Neural crest cell (in vitro differentiated cells): ENCODE data around the gene ZNF576. TPM values are rescaled to one million over a fixed set of nuclear protein-coding genes. Genes with fewer than 3 reads are reported as not detected.

Experiments used
- DNase-seq: peaks from one replicate; pipeline ENCODE4 v3.0.0; 2021; ENCODE audit warnings: low read depth, mixed read lengths, low spot score
- H3K27ac Mint-ChIP-seq: one replicate; pipeline ENCODE4 v1.8.0; 2021; ENCODE audit warnings: mild to moderate bottlenecking, mixed read lengths; ENCODE audit not compliant: unreplicated experiment
- H3K27me3 Mint-ChIP-seq: 2 replicates; pipeline ENCODE4 v1.8.0; 2021; ENCODE audit warnings: low read depth, mild to moderate bottlenecking, mixed read lengths
- H3K36me3 Mint-ChIP-seq: 2 replicates; pipeline ENCODE4 v1.8.0; 2021; ENCODE audit warnings: low read depth, mild to moderate bottlenecking, mixed read lengths
- H3K4me1 Mint-ChIP-seq: 2 replicates; pipeline ENCODE4 v1.8.0; 2021; ENCODE audit warnings: mixed read lengths
- H3K4me3 Mint-ChIP-seq: one replicate; pipeline ENCODE4 v1.8.0; 2021; ENCODE audit warnings: mild to moderate bottlenecking, mixed read lengths
- H3K9me3 Mint-ChIP-seq: 2 replicates; pipeline ENCODE4 v1.8.0; 2021; ENCODE audit warnings: mixed read lengths
- total RNA-seq: library from RNA; stranded (reverse); gene quantifications from 2 replicates; pipeline ENCODE4 v1.2.1, GENCODE V29; 2021
- TF ChIP-seq, protein P1 (sequence below): fragments of 200-600 bp; sonication (generic); conservative IDR thresholded peaks from 2 replicates; pipeline ENCODE4 v1.5.0; 2021; ENCODE audit warnings: antibody characterized with exemption, mild to moderate bottlenecking

The ZNF576 gene
- total RNA-seq, 1 donor from 2014 or later: 18.3 TPM

DNA sequence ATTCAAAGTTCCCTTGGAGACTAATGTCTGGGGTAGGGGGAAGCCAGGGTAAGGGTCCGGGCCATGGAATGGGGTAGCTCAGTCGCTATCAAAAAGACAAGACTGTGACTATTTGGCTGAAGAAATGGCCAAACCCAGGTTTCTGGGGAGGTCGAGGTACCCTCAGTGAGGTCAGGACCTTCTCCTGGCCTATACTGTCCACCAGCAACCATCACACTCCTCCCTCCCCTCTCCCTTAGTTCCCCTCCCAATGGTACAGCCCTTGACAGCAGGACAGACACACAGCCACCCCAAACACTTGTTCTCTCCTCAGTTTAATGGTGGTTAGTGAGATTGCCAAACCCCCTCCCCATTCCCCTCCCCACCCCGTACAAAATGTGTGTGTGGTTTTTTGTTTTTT is 25.7 kb downstream of the ZNF576 start:
- no peak for DNase-seq
- TF ChIP-seq, protein P1, sequence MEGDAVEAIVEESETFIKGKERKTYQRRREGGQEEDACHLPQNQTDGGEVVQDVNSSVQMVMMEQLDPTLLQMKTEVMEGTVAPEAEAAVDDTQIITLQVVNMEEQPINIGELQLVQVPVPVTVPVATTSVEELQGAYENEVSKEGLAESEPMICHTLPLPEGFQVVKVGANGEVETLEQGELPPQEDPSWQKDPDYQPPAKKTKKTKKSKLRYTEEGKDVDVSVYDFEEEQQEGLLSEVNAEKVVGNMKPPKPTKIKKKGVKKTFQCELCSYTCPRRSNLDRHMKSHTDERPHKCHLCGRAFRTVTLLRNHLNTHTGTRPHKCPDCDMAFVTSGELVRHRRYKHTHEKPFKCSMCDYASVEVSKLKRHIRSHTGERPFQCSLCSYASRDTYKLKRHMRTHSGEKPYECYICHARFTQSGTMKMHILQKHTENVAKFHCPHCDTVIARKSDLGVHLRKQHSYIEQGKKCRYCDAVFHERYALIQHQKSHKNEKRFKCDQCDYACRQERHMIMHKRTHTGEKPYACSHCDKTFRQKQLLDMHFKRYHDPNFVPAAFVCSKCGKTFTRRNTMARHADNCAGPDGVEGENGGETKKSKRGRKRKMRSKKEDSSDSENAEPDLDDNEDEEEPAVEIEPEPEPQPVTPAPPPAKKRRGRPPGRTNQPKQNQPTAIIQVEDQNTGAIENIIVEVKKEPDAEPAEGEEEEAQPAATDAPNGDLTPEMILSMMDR: no peak
- peaks cover 13% of the 10 kb centered on the region for H3K27me3 Mint-ChIP-seq
- H3K4me1 Mint-ChIP-seq: peaks cover 42% of the 10 kb centered on the region
- H3K36me3 Mint-ChIP-seq: peaks cover 31% of the 10 kb centered on the region
- peaks cover 3% of the 10 kb centered on the region for H3K9me3 Mint-ChIP-seq
- no peak overlapping the region for H3K27ac Mint-ChIP-seq
- H3K4me3 Mint-ChIP-seq: no peak overlapping the region

DNA sequence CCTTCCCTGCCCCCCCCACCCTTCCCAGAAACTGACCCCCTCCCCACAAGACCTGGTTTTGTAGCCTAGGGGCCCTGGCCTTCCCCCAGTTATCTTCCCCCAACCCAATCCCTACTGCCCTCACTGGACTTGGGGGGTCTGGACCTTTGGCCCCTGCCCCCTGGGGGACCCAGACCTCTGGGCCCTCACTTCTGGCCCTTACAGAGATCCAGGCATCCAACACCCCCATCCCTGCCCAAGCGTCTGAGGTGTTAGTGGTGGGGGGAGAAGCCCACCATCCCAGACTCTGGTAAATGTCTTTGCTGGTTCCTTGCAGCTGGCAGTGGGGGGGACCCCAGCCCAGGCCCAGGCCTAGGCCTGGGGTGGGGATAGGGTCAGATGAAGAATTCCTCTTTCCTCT is 26.6 kb downstream of the ZNF576 start:
- no peak overlapping the region for H3K4me3 Mint-ChIP-seq
- peaks cover 50% of the 10 kb centered on the region for H3K4me1 Mint-ChIP-seq
- DNase-seq: no peak
- H3K36me3 Mint-ChIP-seq: peaks cover 31% of the 10 kb centered on the region
- no peak overlapping the region for H3K27ac Mint-ChIP-seq
- TF ChIP-seq, protein P1: no peak
- peaks cover 3% of the 10 kb centered on the region for H3K9me3 Mint-ChIP-seq
- peaks cover 13% of the 10 kb centered on the region for H3K27me3 Mint-ChIP-seq

GRCh38 chr19:43623889-43624670 is 27.7 kb downstream of the ZNF576 start:
- Mint-ChIP-seq H3K27me3 (peaks cover 9% of the 10 kb centered on the region), H3K27ac (peak overlapping the region; percentile 62), H3K9me3 (peaks cover 3% of the 10 kb centered on the region), H3K4me1 (peaks cover 51% of the 10 kb centered on the region), H3K4me3 (peak overlapping the region; percentile 73), H3K36me3 (peaks cover 31% of the 10 kb centered on the region)
- no peak for DNase-seq
- TF ChIP-seq, protein P1: no peak

GRCh38 chr19:43624933-43625332 is 28.5 kb downstream of the ZNF576 start:
- Mint-ChIP-seq H3K27ac (no peak overlapping the region), H3K36me3 (peaks cover 27% of the 10 kb centered on the region), H3K4me1 (peaks cover 44% of the 10 kb centered on the region), H3K4me3 (peak overlapping the region; percentile 73), H3K27me3 (peaks cover 4% of the 10 kb centered on the region), H3K9me3 (peaks cover under 1% of the 10 kb centered on the region)
- TF ChIP-seq, protein P1: peak; percentile 30
- DNase-seq: no peak

- no peak overlapping the region for H3K4me3 Mint-ChIP-seq
- no peak overlapping the region for H3K27ac Mint-ChIP-seq
- H3K4me1 Mint-ChIP-seq: peaks cover 34% of the 10 kb centered on the region
Measured at GRCh38 chr19:43625918-43626579, 29.7 kb downstream of the ZNF576 start.

More at GRCh38 chr19:43625918-43626579, 29.7 kb downstream of the ZNF576 start:
- H3K9me3 Mint-ChIP-seq: no peaks in the 10 kb centered on the region
- TF ChIP-seq, protein P1: no peak
- peaks cover 26% of the 10 kb centered on the region for H3K36me3 Mint-ChIP-seq
- no peak for DNase-seq
- H3K27me3 Mint-ChIP-seq: peaks cover 3% of the 10 kb centered on the region
